Tongue (tissue), 2 donors: ENCODE results near the gene NAALADL2. TPM values are rescaled to one million over a fixed set of nuclear protein-coding genes. Genes with fewer than 3 reads are reported as not detected.
"Not testable (repeated sequence)": the region's sequence is repeated elsewhere in the genome, so short reads cannot be mapped to it uniquely, and the experiment has no call there.

Experiments used
- DNase-seq: peaks from one replicate; pipeline ENCODE4 v3.0.0-alpha.2; 2015
- total RNA-seq: library from RNA; depleted of rRNA; stranded (reverse); fragments of >200 nt; gene quantifications from one replicate; pipeline ENCODE4 v1.2.3, GENCODE V29; 2014

NAALADL2 gene
- total RNA-seq, 1 donor from 2014 or later = 76.0 TPM

DNA sequence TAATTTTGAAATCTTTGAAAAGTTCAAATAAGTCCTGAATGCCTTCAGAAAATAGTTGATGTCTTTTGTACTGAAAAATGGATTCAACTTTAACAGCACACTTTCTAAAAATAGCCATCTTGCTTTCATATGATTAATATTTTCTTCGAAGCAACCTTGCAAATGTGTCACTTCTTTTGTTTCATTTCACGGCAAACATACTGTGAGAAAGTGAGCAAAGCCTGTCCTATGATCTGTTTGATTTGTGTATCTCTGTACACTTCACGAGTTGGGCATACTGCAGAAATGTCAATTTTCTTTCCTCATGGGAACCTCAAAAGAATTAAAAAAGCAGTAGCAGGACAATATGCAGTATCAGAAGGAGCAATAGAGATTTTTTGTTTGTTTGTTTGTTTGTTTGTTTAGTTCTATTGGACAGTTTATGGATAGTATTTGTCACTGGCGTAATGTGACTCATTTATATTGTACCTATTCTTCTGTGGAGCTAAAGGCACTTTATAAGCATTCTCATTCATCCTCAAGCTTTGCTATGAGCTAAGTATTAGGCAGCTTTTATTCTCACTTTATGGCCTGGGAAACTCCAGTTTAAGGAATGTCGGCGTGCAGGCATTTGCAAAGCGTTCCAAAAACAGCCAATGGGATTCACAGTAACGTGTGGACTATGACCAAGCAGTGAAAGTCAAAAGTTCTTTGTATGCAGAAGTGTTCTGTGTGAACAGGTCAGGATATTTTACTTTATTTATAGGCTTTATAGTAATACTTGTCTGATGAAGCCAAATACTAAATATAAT is 572.0 kb downstream of the NAALADL2 start:
- no peak for DNase-seq

DNA sequence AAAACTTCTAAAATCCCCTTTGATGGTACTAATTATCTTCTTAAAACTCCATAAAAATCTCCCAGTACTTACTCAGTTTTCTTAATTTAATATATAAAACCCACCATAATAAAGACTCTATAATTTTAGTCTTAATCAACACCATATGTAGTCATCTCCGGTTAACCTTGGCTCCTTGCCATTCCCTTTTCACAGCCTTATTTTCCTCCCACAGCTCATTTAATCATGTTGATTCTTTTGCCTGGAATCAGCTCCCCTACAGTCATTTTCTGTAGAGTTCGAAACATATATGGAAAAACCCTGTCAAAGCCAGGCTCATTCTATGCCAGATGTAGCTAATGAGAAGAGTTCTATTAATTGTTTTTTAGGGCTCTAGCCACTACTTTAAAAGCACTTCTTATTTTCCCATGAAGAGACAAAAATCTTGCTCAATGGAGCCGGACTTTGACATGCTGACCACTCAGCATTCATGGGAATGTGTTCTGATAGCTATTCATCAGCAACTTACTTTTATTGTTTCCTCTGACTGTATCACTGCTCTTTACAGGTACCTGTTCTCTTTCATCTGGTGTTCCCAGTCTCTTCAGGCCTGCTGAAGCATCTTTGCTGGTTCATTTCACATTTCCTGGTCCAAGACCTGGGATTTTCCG is 573.4 kb downstream of the NAALADL2 start:
- DNase-seq = peak; percentile 71

DNA sequence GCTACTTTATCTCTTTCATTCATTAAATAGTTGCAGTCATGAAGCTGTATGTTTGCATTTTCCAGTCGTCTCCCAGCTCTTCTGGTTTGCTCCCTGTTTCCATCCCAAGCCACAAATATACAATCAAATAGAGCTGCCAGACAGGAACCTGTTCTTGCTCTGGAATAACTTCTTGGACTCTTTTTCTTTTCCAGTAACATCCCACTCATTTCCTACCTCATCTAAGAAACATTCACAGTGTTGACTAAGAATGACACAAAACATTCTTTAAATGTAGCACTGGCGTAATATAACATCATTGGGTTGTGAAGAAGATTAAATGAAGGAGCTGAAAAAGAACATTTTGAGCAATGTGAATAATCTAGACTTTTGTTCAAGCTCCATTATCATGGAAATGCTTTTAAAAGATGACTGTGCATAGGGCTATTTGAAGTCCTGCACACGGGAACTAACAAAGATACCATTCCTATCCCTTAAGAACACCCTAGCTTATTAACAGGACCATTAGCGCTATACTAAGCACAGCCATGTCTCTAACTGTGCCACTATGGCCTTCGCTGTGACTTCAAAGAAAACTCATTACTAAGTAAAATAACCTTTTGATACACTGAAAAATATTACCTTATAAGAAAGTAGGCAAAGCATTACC is 574.0 kb downstream of the NAALADL2 start:
- peak; percentile 35 for DNase-seq

DNA sequence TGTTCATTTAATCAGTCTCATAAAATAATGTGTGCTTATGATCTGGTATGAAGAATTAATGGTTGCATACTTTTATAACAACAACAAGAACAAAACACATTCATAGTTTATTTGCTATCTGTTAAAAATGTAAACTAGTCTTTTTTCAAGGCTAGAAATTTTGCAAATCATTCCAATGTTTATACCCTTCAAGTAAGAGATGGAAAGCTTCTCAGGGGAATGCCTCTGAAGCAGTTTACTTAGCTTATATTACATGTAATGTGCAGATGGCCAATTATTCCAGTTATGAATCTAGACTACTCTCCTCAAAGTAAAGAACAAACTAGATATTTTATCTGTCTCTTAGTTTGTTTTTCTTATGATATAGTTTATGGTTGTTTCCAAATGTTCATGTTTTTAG is 575.4 kb downstream of the NAALADL2 start:
- DNase-seq = peak; percentile 44

DNA sequence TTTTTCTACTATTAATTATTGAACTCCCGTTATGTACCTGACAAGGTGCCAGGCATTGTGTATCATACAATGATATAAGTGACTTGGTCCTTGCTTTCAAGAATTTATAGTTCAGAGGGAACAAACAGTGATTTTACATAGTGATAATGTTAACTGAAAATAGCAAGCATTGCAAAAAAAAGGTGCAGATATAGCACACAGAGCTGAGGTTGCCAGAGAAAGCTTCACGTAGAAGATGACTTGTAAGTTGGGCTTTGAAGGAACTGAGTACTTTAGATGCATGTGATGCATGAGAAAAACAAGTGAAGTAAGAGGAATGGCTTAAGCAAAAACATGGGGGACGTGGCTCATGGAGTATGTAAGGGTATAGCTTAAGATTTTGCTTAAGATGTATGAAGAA is 584.5 kb downstream of the NAALADL2 start:
- no peak for DNase-seq

DNA sequence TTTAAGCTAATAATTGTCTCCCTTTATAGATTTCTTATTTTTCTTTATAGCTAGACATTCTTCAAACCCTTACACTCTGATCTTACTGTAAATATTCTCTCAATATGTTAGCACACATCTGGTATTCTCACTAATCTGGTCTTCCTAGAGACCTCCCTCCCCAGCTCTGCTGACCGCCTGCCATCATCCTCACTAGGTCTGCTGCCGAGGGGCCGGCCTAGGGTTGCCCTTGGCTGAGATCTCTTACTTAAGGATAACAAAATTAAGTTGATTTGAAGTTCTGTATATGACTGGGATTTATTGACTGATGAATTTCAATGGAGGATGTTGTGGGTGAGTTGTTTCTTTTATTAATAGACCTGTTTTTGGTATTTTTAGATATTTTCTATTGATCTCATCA is 586.6 kb downstream of the NAALADL2 start:
- DNase-seq = no peak

DNA sequence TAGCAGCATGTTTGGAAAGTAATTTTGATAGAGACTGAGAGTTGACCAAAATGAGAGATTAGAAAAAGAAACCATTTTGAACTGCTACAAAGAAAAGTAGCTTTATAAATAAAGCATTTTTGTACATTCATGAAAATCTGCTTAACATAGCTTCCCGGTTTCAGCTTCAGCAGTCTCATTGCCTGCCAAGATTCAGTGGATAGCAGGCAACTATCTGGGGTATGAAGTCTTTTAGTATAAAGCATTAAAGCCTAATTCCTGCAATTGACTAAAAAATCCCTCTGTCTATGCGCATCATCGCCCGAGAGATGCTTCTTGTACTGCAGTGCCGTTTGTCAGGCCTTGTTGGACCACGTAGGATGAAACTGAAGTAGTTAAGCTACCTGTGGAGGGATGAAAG is 588.4 kb downstream of the NAALADL2 start:
- DNase-seq = no peak

DNA sequence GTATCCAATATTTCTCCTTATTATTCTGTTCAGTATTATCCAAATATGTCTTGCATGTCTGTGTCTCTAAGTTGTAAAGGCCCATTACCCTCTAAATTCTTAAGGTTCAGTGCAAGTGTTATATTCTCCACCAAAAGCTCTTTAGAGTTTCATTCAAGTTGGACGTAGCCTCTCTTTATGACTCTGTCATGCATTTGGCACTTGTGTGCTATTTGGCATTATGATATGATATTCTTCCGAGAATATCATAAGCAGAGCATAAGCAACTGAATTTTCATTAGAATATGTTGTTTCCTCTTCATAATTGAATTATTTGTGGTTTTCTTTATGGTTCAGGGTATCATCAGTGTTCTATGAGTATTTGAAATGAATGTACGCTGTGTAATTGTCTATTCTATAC is 594.2 kb downstream of the NAALADL2 start:
- no peak for DNase-seq

DNA sequence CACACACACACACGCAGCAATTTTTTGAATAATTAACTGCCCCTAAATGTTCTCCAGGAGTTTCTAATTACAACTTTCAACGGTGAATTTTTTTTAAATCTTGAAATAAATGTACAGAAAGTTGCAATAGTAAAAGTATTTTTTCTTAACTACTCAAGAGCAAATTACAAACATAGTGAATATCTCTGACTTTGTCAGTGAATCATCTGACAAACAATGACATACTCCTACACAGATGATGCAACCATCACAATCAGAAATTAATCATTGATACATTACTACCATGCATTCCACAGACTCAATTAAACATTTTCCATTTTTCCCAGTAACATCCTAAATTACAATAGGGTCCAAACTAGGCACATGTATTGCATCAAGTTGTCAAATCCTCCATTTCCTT is 597.3 kb downstream of the NAALADL2 start:
- DNase-seq = no peak

DNA sequence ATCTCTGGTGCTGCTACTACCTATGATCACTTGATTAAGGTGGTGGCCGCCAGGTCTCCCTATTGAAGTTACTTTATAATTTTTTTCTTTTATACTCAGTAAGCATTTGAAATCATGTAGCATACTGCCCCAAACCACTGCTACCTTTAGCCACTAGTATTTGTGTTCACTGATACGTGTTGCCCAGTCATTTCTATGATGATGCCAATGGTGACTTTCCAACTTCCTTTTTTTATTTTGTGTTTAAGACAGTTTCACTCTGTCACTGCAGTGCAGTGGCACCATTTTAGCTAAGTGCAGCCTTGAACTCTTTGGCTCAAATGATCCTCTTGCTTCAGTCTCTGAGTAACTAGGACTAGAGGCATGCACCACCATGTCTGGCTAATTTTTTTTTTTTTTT is 598.2 kb downstream of the NAALADL2 start:
- no peak for DNase-seq

DNA sequence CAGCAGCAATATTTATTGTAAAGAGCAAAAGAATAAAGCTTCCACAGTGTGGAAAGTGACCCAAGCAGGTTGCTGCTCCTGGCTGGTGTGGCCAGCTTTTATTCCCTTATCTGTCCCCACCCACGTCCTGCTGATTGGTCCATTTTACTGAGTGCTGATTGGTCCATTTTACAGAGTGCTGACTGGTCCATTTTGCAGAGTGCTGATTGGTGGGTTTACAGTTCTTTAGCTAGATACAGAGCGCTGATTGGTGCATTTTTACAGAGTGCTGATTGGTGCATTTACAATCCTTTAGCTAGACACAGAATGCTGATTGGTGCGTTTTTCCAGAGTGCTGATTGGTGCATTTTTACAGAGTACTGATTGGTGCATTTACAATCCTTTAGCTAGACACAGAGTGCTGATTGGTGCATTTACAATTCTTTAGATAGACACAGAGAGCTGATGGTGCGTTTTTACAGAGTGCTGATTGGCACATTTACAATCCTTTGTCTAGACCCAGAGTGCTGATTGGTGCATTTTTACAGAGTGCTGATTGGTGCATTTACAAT is 601.8 kb downstream of the NAALADL2 start:
- not testable (repeated sequence) for DNase-seq

DNA sequence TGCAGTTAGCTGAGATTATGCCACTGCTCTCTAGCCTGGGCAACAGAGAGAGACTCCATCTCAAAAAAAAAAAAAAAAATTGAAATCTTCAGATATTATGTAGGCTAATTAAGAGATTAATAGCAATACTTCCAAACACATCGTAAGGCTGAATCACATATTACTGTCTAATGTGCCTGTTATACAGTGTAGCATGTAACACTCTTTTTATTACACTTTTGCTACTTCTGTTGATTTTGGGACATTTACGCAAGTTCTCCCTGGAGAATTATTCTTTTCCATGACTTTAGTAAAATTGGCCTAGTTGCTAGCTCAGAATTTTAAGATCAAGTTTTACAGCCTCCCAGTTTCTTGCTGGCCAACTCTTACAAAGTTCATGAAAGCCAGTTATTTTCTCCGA is 605.2 kb downstream of the NAALADL2 start:
- no peak for DNase-seq

DNA sequence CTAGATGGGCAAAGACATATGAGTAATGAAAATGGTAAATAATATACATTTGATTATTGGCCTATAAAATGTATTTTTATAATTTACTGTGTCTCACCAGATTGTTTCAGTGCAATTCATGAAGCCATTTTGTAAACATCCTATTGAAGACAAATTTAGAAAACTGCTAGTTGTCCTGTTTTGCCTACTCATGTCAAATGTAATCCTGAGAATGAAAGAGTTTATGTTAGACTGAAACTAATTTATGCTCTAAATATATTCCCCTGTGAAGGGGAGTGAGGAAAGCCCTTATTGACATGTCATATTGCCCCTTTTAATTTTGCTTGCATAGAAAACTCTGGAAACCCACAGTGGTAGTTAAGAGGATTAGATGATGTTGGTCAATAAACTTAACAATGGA is 610.0 kb downstream of the NAALADL2 start:
- no peak for DNase-seq

DNA sequence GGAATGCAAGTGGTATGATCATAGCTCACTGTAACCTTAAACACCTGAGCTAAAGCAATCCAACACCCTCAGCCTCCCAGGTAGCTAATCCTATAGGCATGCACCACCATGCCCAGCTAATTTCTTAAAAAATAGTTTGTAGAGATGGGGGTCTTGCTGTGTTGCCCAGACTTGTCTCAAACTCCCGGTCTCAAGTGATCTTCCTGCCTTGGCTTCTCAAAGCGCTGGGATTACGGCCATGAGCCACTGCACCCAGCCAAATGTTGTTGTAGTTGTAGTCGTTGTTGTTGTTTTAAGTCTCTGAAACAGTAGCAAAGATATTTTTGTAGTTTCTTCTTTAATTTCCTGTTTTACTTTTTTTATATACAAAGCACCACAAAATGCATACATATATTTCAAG is 616.6 kb downstream of the NAALADL2 start:
- no peak for DNase-seq

DNA sequence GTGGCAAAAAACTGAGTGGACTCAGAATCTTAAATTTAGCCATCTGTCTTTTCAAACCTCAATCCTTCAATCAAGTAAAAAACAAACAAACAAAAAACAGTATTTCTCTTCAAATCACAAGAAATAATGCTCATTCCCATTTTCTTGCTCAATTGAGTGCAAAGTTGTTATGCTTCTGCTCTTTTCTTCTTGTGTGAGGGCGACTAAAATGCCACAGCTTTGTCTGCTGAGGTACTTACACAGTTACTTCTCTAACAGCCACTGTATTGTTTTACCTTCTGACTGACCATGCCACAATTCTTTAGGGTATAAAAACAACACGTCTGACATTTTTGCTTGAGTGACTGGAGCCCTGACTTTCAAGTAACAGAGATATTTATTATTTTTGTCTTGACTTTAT is 617.4 kb downstream of the NAALADL2 start:
- no peak for DNase-seq

DNA sequence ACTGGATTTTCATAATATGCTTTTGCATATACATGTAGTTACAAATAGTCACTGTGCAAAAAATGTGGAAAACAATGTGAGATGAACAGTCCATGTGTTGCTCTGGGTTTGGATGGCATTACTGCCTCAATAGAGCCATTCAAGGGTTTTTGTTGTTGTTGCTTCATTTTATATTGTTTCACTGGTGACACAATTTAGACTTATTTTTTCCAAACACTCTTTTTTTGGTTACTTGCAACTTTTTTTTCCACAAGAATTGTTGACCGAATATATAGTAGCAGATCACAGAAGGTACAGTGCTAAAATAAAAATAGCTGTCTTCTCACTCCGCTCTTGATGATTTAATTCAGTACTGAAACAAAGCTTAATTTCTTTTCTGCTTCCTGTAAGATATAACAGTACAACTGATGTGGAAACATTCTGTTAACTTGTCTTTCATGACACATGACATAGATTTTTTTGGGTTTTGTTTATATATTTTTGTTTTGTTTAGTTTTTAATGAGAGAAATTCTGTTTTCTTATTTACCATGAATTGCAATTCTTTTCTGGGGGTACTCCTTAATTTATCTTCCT is 618.6 kb downstream of the NAALADL2 start:
- DNase-seq = no peak

DNA sequence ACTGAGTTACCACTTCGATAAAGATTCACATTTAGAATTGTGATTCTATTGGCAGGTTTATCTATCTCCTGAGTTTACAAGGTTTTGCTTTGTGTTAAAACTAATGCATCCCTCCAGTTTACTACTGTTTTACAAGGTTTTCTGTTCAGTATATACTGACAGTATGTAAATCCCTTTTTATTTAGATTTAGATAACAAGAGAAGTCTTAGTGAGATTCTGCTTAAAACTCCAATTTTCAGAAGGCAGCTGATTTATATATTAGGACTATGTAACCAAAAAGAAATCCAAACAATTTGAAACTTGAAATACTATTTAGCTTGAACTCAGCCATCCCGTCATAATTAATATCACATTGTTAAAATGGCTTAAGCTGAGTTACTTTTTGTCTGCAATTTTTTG is 619.2 kb downstream of the NAALADL2 start:
- DNase-seq = no peak

DNA sequence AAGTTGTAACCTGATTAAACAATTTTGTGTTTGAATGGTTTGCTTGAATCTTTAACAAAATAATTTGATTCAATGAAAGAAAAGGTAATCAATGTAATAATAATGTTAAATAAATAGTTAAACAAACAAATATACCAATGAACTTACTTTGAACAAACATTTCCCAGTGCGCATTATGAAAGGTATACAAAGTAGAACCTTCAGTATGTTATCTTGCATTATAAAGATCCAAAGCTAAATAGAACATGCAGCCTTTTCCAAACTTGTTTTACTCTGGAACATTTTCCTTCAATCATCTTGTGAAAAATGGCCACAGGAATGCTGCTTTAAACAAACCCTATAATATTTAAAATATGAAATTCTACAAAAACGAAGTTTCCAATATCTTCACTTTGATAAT is 620.0 kb downstream of the NAALADL2 start:
- no peak for DNase-seq

DNA sequence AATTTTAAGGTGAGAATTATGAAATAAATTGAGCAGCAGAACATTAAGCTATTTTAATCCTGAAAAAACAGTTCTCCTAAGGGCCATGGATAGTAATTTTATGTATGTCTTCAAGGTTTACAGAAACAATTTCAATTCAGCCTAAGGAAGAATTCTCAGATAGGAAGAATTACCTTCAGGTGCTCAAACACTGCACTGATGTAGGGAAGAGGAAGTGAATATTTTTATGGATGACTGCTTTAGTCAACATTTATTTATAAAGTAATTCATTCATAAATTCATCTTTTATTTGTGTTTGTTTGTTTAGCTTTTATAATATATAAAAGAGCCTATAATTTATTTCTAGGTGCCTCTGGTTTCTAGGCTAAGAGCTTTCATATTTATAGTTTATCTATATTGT is 620.7 kb downstream of the NAALADL2 start:
- DNase-seq = no peak

DNA sequence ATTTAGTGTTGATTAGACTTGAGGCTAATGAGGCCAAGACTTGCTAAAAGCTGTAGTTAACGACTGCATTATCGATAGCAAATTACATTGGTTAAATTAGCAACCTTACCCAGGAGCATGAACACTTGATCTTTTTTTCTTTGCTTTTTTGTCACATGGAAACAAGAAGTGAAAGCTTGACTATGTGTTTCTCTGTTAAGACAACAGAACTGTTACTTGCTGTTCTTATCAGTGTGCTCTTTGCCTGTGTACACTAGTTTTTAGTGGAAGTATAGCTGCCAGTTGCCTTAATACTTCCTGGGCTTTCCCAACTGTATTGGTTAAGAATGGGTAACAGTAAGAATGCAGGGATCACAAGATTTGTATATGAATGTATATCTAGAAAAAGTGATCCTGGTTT is 625.5 kb downstream of the NAALADL2 start:
- no peak for DNase-seq

DNA sequence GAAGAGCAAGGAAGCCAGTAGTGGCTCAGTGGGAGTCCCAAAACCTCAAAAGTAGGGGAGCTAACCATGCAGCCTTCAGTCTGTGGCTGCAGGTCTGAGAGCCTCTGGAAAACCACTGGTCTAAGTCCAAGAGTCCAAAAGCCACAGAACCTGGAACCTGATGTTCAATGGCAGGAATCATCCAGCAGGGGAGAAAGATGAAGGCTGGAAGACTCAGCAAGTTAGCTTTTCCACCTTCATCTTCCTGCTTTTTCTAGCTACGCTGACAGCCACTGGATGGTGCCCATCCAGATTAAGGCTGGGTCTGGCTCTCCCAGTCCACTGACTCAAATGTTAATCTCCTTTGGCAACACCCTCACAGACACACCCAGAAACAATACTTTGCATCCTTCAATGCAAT is 626.3 kb downstream of the NAALADL2 start:
- no peak for DNase-seq

DNA sequence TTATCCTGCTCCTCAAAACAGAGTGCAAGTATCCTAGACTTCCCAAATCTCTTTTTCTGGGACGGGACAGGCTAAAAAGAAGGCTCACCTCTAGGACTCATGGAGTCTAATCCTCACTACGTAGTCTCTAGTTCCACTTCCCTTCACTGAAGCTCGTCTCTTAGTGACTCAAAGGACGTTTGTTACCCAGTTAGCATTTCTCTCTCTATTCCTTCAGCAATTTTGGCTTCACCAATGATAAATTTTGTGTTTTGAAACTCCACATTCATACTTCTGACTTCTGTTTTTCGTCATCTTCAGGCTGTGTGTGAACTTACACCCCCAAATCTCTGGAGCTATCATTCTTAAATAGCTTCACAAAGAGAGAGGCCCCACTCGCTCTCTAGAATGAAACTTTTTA is 627.1 kb downstream of the NAALADL2 start:
- DNase-seq = peak; percentile 5

DNA sequence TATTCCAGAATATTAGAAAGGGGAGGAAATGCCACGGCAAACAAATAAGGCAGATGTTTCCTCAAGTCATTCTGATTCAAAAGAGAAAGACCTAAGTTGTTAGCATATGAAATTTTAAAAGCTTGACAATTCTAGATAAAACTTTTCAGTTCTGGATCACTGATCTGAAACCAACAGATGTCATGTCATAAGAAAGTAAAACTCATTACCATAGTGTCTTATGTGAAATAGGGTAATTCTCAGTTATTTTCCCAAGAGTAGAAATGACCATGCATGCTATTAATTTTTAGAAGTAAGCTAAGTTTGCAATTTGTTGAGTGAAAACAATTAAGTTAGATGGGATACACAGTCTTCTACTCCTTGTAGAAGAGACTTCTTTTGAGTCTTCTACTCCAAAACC is 630.3 kb downstream of the NAALADL2 start:
- no peak for DNase-seq
